ENCODE data around the gene SULF2. TPM values are rescaled to one million over a fixed set of nuclear protein-coding genes. Genes with fewer than 3 reads are reported as not detected.

The SULF2 gene
- total and polyA plus RNA-seq, 2 experiments from 2014 or later = 49.0 to 66.6 TPM

GRCh38 chr20:47725248-47725973, 59.9 kb downstream of the SULF2 start:
- Histone ChIP-seq H3K4me2 (no peak overlapping the region), H3K9me3 (ENCODE audit: low read depth) (no peaks in the 10 kb centered on the region), H3K79me2 (no peaks in the 10 kb centered on the region), H3K4me3 (no peak overlapping the region), H3K27me3 (no peaks in the 10 kb centered on the region), H3K36me3 (replicated peaks; ENCODE audit: insufficient read depth, low read depth) (no peaks in the 10 kb centered on the region), H2AFZ (no peak overlapping the region), H3K4me1 (ENCODE audit: insufficient read depth) (no peaks in the 10 kb centered on the region), H3K9me2 (replicated peaks; ENCODE audit: insufficient read depth) (no peaks in the 10 kb centered on the region), H4K20me1 (ENCODE audit: insufficient read depth, poor library complexity, severe bottlenecking) (no peaks in the 10 kb centered on the region), H3K27ac (no peak overlapping the region)
- TF ChIP-seq CTCF (IDR thresholded peaks at IDR 0.05; ENCODE audit: poor library complexity) (peak; percentile 93), EZH2 (IDR thresholded peaks at IDR 0.05; ENCODE audit: borderline replicate concordance) (no peak), EZH2phosphoT487 (IDR thresholded peaks at IDR 0.05; ENCODE audit: low read depth, severe bottlenecking, unreplicated experiment) (no peak)
- peak; percentile 92 for DNase-seq (ENCODE audit: low spot score)
- WGBS (ENCODE audit: low lambda C conversion rate, missing lambda C conversion rate) = 63% methylated on average over 18 of the region's 18 CpGs

DNA sequence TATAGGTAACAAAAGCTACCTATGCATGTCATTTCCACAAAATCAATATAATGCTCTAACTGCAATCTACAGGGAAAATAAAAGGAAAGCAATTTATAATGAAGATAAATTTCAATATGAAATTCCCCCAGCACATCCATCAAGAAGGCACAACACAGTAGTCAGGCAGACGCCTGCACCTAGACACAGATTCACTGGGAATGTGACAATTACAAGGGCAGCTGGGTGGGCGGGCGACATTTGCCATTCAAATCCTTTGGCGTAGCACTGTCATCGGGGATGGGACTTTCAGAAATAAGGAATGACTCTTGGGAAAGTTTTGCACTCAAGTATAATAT, 60.4 kb downstream of the SULF2 start:
- Histone ChIP-seq H3K4me1 (ENCODE audit: insufficient read depth) (no peaks in the 10 kb centered on the region), H3K9me2 (replicated peaks; ENCODE audit: insufficient read depth) (no peaks in the 10 kb centered on the region), H3K9me3 (ENCODE audit: low read depth) (no peaks in the 10 kb centered on the region), H3K27ac (no peak overlapping the region), H3K4me2 (no peak overlapping the region), H3K79me2 (no peaks in the 10 kb centered on the region), H3K4me3 (no peak overlapping the region), H3K27me3 (no peaks in the 10 kb centered on the region), H2AFZ (no peak overlapping the region), H3K36me3 (replicated peaks; ENCODE audit: insufficient read depth, low read depth) (no peaks in the 10 kb centered on the region), H4K20me1 (ENCODE audit: insufficient read depth, poor library complexity, severe bottlenecking) (no peaks in the 10 kb centered on the region)
- TF ChIP-seq EZH2phosphoT487 (IDR thresholded peaks at IDR 0.05; ENCODE audit: low read depth, severe bottlenecking, unreplicated experiment) (no peak), CTCF (IDR thresholded peaks at IDR 0.05; ENCODE audit: poor library complexity) (no peak), EZH2 (IDR thresholded peaks at IDR 0.05; ENCODE audit: borderline replicate concordance) (no peak)
- 78% methylated on average over 5 of the region's 5 CpGs for WGBS (ENCODE audit: low lambda C conversion rate, missing lambda C conversion rate)
- DNase-seq (ENCODE audit: low spot score) = no peak

DNA sequence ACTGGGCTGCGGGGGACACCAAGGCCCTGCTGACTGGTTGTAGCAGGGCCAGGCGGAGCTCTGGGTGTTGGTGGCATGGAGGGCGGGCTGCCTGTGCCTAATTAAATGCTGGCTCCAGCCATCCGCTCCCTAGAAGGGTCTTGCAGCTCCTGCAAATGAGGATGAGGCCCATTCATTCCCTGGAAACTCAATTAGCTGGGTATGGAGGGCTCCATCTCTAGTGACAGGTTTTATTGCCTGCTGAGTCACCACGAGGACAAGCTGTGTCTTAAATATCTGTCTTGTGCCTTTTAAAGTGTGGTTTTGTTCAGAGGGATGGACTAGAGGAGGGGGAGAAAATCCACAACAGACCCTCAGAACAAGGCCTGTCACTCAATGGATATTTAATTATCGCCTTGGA, 60.9 kb downstream of the SULF2 start:
- H3K79me2 ChIP-seq = no peaks in the 10 kb centered on the region
- H3K4me2 ChIP-seq = no peak overlapping the region
- DNase-seq (ENCODE audit: low spot score) = no peak
- H3K4me3 ChIP-seq = no peak overlapping the region
- H4K20me1 ChIP-seq (ENCODE audit: insufficient read depth, poor library complexity, severe bottlenecking) = no peaks in the 10 kb centered on the region
- no peaks in the 10 kb centered on the region for H3K9me3 ChIP-seq (ENCODE audit: low read depth)
- H3K4me1 ChIP-seq (ENCODE audit: insufficient read depth) = no peaks in the 10 kb centered on the region
- no peak overlapping the region for H2AFZ ChIP-seq
- H3K27ac ChIP-seq = no peak overlapping the region
- H3K9me2 ChIP-seq (replicated peaks; ENCODE audit: insufficient read depth) = no peaks in the 10 kb centered on the region
- 65% methylated on average over 6 of the region's 6 CpGs for WGBS (ENCODE audit: low lambda C conversion rate, missing lambda C conversion rate)
- no peak for TF ChIP-seq EZH2phosphoT487 (IDR thresholded peaks at IDR 0.05; ENCODE audit: low read depth, severe bottlenecking, unreplicated experiment)
- TF ChIP-seq EZH2 (IDR thresholded peaks at IDR 0.05; ENCODE audit: borderline replicate concordance) = no peak
- TF ChIP-seq CTCF (IDR thresholded peaks at IDR 0.05; ENCODE audit: poor library complexity) = no peak
- H3K27me3 ChIP-seq = no peaks in the 10 kb centered on the region
- H3K36me3 ChIP-seq (replicated peaks; ENCODE audit: insufficient read depth, low read depth) = no peaks in the 10 kb centered on the region

All from hepatocyte (in vitro differentiated cells).